Neural crest cell (in vitro differentiated cells): ENCODE data around the gene TCF4. TPM values are rescaled to one million over a fixed set of nuclear protein-coding genes. Genes with fewer than 3 reads are reported as not detected.

Source experiments
- DNase-seq: peaks from one replicate; pipeline ENCODE4 v3.0.0; 2021; ENCODE audit warnings: low read depth, mixed read lengths, low spot score
- H3K27ac Mint-ChIP-seq: one replicate; pipeline ENCODE4 v1.8.0; 2021; ENCODE audit warnings: mild to moderate bottlenecking, mixed read lengths; ENCODE audit not compliant: unreplicated experiment
- H3K27me3 Mint-ChIP-seq: 2 replicates; pipeline ENCODE4 v1.8.0; 2021; ENCODE audit warnings: low read depth, mild to moderate bottlenecking, mixed read lengths
- H3K36me3 Mint-ChIP-seq: 2 replicates; pipeline ENCODE4 v1.8.0; 2021; ENCODE audit warnings: low read depth, mild to moderate bottlenecking, mixed read lengths
- H3K4me1 Mint-ChIP-seq: 2 replicates; pipeline ENCODE4 v1.8.0; 2021; ENCODE audit warnings: mixed read lengths
- H3K4me3 Mint-ChIP-seq: one replicate; pipeline ENCODE4 v1.8.0; 2021; ENCODE audit warnings: mild to moderate bottlenecking, mixed read lengths
- H3K9me3 Mint-ChIP-seq: 2 replicates; pipeline ENCODE4 v1.8.0; 2021; ENCODE audit warnings: mixed read lengths
- CTCF ChIP-seq: fragments of 200-600 bp; sonication (generic); conservative IDR thresholded peaks from 2 replicates; pipeline ENCODE4 v1.5.0; 2021; ENCODE audit warnings: antibody characterized with exemption, mild to moderate bottlenecking
- total RNA-seq: library from RNA; stranded (reverse); gene quantifications from 2 replicates; pipeline ENCODE4 v1.2.1, GENCODE V29; 2021

TCF4 gene
- total RNA-seq, 1 donor from 2014 or later = 89.9 TPM

GRCh38 chr18:55199291-55199963 lies 388.6 kb downstream of the TCF4 start:
- DNase-seq = no peak
- peaks cover 4% of the 10 kb centered on the region for H3K9me3 Mint-ChIP-seq
- no peaks in the 10 kb centered on the region for H3K4me1 Mint-ChIP-seq
- H3K27me3 Mint-ChIP-seq = no peaks in the 10 kb centered on the region
- TF ChIP-seq CTCF = no peak
- no peak overlapping the region for H3K27ac Mint-ChIP-seq
- H3K36me3 Mint-ChIP-seq = no peaks in the 10 kb centered on the region
- H3K4me3 Mint-ChIP-seq = no peak overlapping the region

DNA sequence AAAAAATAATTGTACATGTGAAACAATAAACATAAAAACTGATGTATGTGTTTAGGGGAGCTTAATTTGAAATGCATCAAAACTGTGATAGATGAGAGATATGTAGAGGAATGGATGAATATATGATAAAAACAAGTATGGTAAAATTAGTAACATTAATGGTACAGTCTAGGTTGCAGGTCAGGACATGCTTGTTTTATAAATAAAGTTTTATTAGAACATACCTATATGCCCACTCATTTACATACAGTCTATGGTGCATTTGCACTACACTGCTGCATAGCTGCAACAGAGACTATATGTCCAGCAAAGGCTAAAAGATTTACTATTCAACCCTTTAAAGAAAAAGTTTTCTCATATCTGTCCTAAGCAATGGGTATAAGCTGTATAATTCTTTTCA lies 392.1 kb downstream of the TCF4 start:
- Mint-ChIP-seq H3K4me3 (no peak overlapping the region), H3K27ac (no peak overlapping the region), H3K27me3 (no peaks in the 10 kb centered on the region), H3K9me3 (no peaks in the 10 kb centered on the region), H3K4me1 (no peaks in the 10 kb centered on the region), H3K36me3 (no peaks in the 10 kb centered on the region)
- no peak for DNase-seq
- no peak for TF ChIP-seq CTCF

DNA sequence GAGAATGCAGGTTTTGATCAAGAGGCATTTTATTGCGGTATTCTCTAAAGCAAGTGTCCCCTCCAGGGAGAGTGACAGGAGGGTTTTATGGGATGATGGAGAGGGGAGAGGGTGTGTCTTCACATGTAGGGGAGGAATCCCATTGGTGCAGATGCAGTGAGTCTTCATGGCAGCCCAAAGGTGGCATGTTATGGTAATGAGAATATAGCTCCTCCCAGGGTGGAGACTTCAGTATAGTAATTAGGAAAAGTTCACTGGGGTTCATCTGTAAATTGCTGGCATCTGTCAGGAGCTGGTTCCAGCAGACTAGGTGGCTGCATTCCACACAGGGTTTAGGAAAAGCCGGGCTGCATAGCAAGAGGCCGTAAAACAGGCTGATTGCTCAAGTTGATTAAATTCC lies 398.0 kb downstream of the TCF4 start:
- DNase-seq = no peak
- no peak overlapping the region for H3K4me3 Mint-ChIP-seq
- TF ChIP-seq CTCF = no peak
- H3K27ac Mint-ChIP-seq = no peak overlapping the region
- no peaks in the 10 kb centered on the region for H3K27me3 Mint-ChIP-seq
- H3K9me3 Mint-ChIP-seq = no peaks in the 10 kb centered on the region
- no peaks in the 10 kb centered on the region for H3K36me3 Mint-ChIP-seq
- H3K4me1 Mint-ChIP-seq = peaks cover 17% of the 10 kb centered on the region

DNA sequence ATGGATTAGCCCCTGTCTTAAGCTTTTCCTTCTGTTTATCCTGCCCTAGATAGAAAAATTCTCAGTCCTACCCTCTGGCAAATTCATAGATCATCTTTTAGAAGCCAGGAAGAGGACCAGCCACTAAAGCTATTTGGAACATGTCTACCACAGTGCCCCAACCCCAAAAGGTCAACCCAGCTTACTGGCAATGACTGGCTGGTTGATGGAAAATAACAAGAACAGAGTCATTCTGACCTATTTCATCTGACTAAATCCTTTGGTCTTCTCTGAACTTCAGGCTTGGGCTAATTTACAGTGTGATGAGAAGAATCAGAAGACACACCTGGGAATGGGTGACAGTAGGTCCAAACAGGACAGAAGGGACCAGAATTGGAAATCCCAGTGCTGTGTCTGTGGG lies 401.4 kb downstream of the TCF4 start:
- no peaks in the 10 kb centered on the region for H3K36me3 Mint-ChIP-seq
- H3K27me3 Mint-ChIP-seq = no peaks in the 10 kb centered on the region
- no peak for DNase-seq
- H3K4me3 Mint-ChIP-seq = no peak overlapping the region
- H3K4me1 Mint-ChIP-seq = peaks cover 17% of the 10 kb centered on the region
- no peaks in the 10 kb centered on the region for H3K9me3 Mint-ChIP-seq
- no peak overlapping the region for H3K27ac Mint-ChIP-seq
- TF ChIP-seq CTCF = no peak

DNA sequence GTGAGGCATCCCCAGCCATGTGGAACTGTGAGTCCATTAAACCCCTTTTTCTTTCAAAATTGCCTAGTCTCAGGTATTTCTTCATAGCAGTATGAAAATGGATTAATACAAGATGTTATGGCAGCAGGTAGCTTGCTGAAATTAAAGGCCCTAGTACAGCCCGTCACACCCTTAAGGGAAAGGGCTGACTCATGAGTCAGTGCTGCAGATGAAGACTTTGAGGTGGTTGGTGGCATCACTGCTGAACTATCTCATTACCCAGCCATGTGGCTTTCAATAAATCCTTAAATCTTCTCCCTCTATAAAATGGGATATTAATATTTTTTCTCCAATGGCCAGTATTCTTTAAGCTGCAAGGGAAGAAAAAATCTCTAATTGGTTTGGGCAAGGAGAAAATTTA lies 402.6 kb downstream of the TCF4 start:
- TF ChIP-seq CTCF = no peak
- no peak overlapping the region for H3K27ac Mint-ChIP-seq
- no peaks in the 10 kb centered on the region for H3K27me3 Mint-ChIP-seq
- DNase-seq = no peak
- H3K4me1 Mint-ChIP-seq = peaks cover 17% of the 10 kb centered on the region
- no peaks in the 10 kb centered on the region for H3K36me3 Mint-ChIP-seq
- H3K4me3 Mint-ChIP-seq = no peak overlapping the region
- no peaks in the 10 kb centered on the region for H3K9me3 Mint-ChIP-seq
